Trophoblast cell (in vitro differentiated cells and primary cell): ENCODE measurements around the gene NAXE.

Source experiments
- DNase-seq, 2 donors: peaks; one replicate each; pipeline ENCODE4 v3.0.0-alpha.2; 2016
- H2AFZ ChIP-seq: 2 replicates; pipeline ENCODE4 v1.6.1; 2013; ENCODE audit warnings: low read length, moderate library complexity, mild to moderate bottlenecking; ENCODE audit not compliant: insufficient read depth, poor library complexity
- H2AK5ac ChIP-seq: 2 replicates; pipeline ENCODE4 v1.6.1; 2013; ENCODE audit warnings: mild to moderate bottlenecking, low read length
- H2BK120ac ChIP-seq: 2 replicates; pipeline ENCODE4 v1.6.1; 2013; ENCODE audit warnings: low read length, mild to moderate bottlenecking, moderate library complexity; ENCODE audit not compliant: insufficient read depth, poor library complexity
- H2BK12ac ChIP-seq: 2 replicates; pipeline ENCODE4 v1.6.1; 2013; ENCODE audit warnings: mild to moderate bottlenecking, low read length, moderate library complexity
- H2BK5ac ChIP-seq: 2 replicates; pipeline ENCODE4 v1.6.1; 2013; ENCODE audit warnings: low read length, low read depth, moderate library complexity, mild to moderate bottlenecking; ENCODE audit not compliant: poor library complexity
- H3K14ac ChIP-seq: 2 replicates; pipeline ENCODE4 v1.6.1; 2013; ENCODE audit warnings: mild to moderate bottlenecking, low read length
- H3K18ac ChIP-seq: 2 replicates; pipeline ENCODE4 v1.6.1; 2013; ENCODE audit warnings: mild to moderate bottlenecking, low read length
- H3K23ac ChIP-seq: 2 replicates; pipeline ENCODE4 v1.6.1; 2013; ENCODE audit warnings: low read length
- H3K27ac ChIP-seq: 2 replicates; pipeline ENCODE4 v1.5.1; 2013; ENCODE audit warnings: low read depth, mild to moderate bottlenecking, inconsistent platforms, low read length, moderate library complexity
- H3K27me3 ChIP-seq: 2 replicates; pipeline ENCODE4 v1.6.1; 2013; ENCODE audit warnings: inconsistent platforms, mild to moderate bottlenecking, low read length, moderate library complexity; ENCODE audit not compliant: insufficient read depth
- H3K36me3 ChIP-seq, 2 experiments: 1 replicate in 1 of 2; 2 replicates in 1 of 2; pipeline ENCODE4 v1.6.1; 2013; ENCODE audit warnings: low read length in 2 of 2, mild to moderate bottlenecking in 2 of 2, moderate library complexity in 1 of 2; ENCODE audit not compliant: insufficient read depth in 2 of 2, control insufficient read depth in 1 of 2
- H3K4ac ChIP-seq: 2 replicates; pipeline ENCODE4 v1.6.1; 2013; ENCODE audit warnings: low read depth, mild to moderate bottlenecking, low read length, moderate library complexity
- H3K4me1 ChIP-seq, 2 experiments: 1 replicate in 1 of 2; 2 replicates in 1 of 2; pipeline ENCODE4 v1.6.1; 2013; ENCODE audit warnings: low read length in 2 of 2, mild to moderate bottlenecking in 2 of 2, moderate library complexity in 1 of 2; ENCODE audit not compliant: insufficient read depth in 2 of 2, control insufficient read depth in 1 of 2
- H3K4me2 ChIP-seq: 2 replicates; pipeline ENCODE4 v1.6.1; 2013; ENCODE audit warnings: inconsistent platforms, mild to moderate bottlenecking, low read length, moderate library complexity
- H3K4me3 ChIP-seq: 2 replicates; pipeline ENCODE4 v1.5.1; 2013; ENCODE audit warnings: mild to moderate bottlenecking, low read depth, low read length, inconsistent platforms
- H3K79me1 ChIP-seq: one replicate; pipeline ENCODE4 v1.6.1; 2013; ENCODE audit warnings: low read length
- H3K79me2 ChIP-seq: 2 replicates; pipeline ENCODE4 v1.6.1; 2013; ENCODE audit warnings: low read length, mild to moderate bottlenecking; ENCODE audit not compliant: control insufficient read depth, insufficient read depth, poor library complexity
- H3K9ac ChIP-seq: 2 replicates; pipeline ENCODE4 v1.6.1; 2013; ENCODE audit warnings: mild to moderate bottlenecking, low read length
- H3K9me3 ChIP-seq: 2 replicates; pipeline ENCODE4 v1.6.1; 2013; ENCODE audit warnings: low read depth, mild to moderate bottlenecking, control low read depth, inconsistent platforms, low read length; ENCODE audit not compliant: insufficient read depth
- H4K12ac ChIP-seq: 2 replicates; pipeline ENCODE4 v1.6.1; 2013; ENCODE audit warnings: low read depth, mild to moderate bottlenecking, low read length, moderate library complexity
- H4K8ac ChIP-seq: 2 replicates; pipeline ENCODE4 v1.6.1; 2013; ENCODE audit warnings: low read depth, mild to moderate bottlenecking, low read length, moderate library complexity
- H4K91ac ChIP-seq: one replicate; pipeline ENCODE4 v1.6.1; 2013; ENCODE audit warnings: low read depth, mild to moderate bottlenecking, low read length, moderate library complexity
- WGBS: extraction: QIAGEN DNeasy Blood & Tissue Kit; methylation state at CpG from one replicate; pipeline ENCODE4 v1.1.7; 2013; ENCODE audit warnings: missing lambda C conversion rate; ENCODE audit not compliant: insufficient read length, insufficient coverage; ENCODE audit errors: extremely low coverage; 5-methylcytosine and 5-hydroxymethylcytosine counted together

The NAXE gene

DNA sequence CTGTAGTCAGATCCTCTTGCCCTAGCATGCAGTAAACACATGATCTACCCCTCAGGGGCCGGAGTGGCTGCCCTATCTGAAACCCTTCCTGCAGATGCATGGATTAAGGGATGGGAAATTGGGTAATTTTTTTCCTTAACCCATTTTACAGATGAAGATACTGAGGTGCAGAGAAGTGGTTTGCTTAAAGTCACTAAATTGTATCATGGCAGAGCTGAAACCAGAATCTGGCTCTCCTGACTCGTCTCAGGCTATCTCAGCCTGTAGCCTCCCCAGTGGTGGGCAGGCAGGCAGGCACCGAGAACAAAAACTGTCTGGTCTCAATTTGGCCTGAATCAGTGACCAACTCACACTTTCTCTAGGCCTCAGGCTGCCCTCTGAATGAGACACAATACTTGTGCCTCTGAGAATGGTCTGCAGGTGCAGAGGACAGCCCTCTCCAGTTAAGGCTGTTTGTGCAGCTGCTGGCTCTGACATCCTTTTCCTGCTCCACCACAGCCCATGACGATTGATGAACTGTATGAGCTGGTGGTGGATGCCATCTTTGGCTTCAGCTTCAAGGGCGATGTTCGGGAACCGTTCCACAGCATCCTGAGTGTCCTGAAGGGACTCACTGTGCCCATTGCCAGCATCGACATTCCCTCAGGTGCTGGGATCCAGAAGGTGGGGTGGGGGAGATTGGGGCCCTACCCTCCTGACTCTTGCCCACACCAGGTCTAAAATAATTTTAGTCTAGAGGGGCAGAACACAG is 1.5 kb downstream of the NAXE start:
- H2AFZ ChIP-seq, result no peak overlapping the region

DNA sequence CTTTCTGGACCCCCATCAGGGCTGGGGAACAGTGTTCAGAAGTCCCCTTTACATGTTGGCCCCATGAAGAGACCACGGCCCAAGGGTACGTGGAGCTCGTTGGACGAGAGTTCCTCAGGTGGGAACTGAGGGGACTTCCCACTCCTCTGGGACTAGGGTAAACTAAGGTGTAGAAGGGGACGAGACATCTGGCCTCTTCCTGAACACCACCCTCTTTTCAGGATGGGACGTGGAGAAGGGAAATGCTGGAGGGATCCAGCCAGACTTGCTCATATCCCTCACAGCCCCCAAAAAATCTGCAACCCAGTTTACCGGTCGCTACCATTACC is 2.0 kb downstream of the NAXE start:
- H3K9me3 ChIP-seq, result no peaks in the 10 kb centered on the region
- DNase-seq, result no peak
- no peak overlapping the region for H3K14ac ChIP-seq
- H3K23ac ChIP-seq, result no peak overlapping the region
- H2BK12ac ChIP-seq, result no peak overlapping the region
- H3K9ac ChIP-seq, result no peak overlapping the region
- no peaks in the 10 kb centered on the region for H3K27me3 ChIP-seq
- H2AK5ac ChIP-seq, result no peak overlapping the region
- H3K27ac ChIP-seq, result no peak overlapping the region
- no peak overlapping the region for H3K18ac ChIP-seq
- WGBS, result no CpG with 5 or more reads among the region's 8 CpGs
- H3K79me1 ChIP-seq, result peaks cover 6% of the 10 kb centered on the region
- H3K36me3 ChIP-seq, result peaks cover 37 to 48% of the 10 kb centered on the region in 2 experiments
- H4K91ac ChIP-seq, result no peak overlapping the region
- H4K8ac ChIP-seq, result no peak overlapping the region
- no peak overlapping the region for H2BK5ac ChIP-seq
- peaks cover 6% of the 10 kb centered on the region for H3K79me2 ChIP-seq
- H3K4me3 ChIP-seq, result no peak overlapping the region
- no peak overlapping the region for H2AFZ ChIP-seq
- H3K4ac ChIP-seq, result no peak overlapping the region
- no peak overlapping the region for H4K12ac ChIP-seq
- H2BK120ac ChIP-seq, result no peak overlapping the region
- no peak overlapping the region for H3K4me2 ChIP-seq
- H3K4me1 ChIP-seq, result peaks cover 3 to 8% of the 10 kb centered on the region in 2 experiments

More for the DNA sequence above, 1.5 kb downstream of the NAXE start:
- Histone ChIP-seq H3K9me3 (no peaks in the 10 kb centered on the region), H3K79me1 (peaks cover 6% of the 10 kb centered on the region), H2BK5ac (no peak overlapping the region), H2AK5ac (no peak overlapping the region), H2BK120ac (no peak overlapping the region), H3K18ac (no peak overlapping the region), H4K91ac (no peak overlapping the region), H3K4ac (no peak overlapping the region), H3K27me3 (no peaks in the 10 kb centered on the region), H3K36me3 (peaks cover 34 to 45% of the 10 kb centered on the region in 2 experiments), H4K12ac (no peak overlapping the region), H3K4me1 (peaks cover 3 to 8% of the 10 kb centered on the region in 2 experiments), H3K27ac (no peak overlapping the region), H3K23ac (no peak overlapping the region), H3K79me2 (peaks cover 6% of the 10 kb centered on the region), H2BK12ac (no peak overlapping the region), H3K4me3 (no peak overlapping the region), H4K8ac (no peak overlapping the region), H3K14ac (no peak overlapping the region), H3K9ac (no peak overlapping the region), H3K4me2 (no peak overlapping the region)
- no CpG with 5 or more reads among the region's 8 CpGs for WGBS
- no peak for DNase-seq

GRCh38 chr1:156594190-156594589 is 2.6 kb downstream of the NAXE start:
- Histone ChIP-seq H3K4me1 (peaks cover 3 to 8% of the 10 kb centered on the region in 2 experiments), H4K12ac (no peak overlapping the region), H2BK5ac (no peak overlapping the region), H3K18ac (no peak overlapping the region), H2BK12ac (no peak overlapping the region), H3K9me3 (no peaks in the 10 kb centered on the region), H3K14ac (no peak overlapping the region), H3K79me1 (peaks cover 6% of the 10 kb centered on the region), H3K27me3 (no peaks in the 10 kb centered on the region), H3K79me2 (peaks cover 6% of the 10 kb centered on the region), H2AK5ac (no peak overlapping the region), H3K4me2 (no peak overlapping the region), H3K4me3 (no peak overlapping the region), H3K27ac (no peak overlapping the region), H2BK120ac (no peak overlapping the region), H4K91ac (no peak overlapping the region), H3K4ac (no peak overlapping the region), H4K8ac (no peak overlapping the region), H3K36me3 (peaks cover 39 to 48% of the 10 kb centered on the region in 2 experiments), H3K23ac (no peak overlapping the region), H2AFZ (no peak overlapping the region), H3K9ac (no peak overlapping the region)
- no CpG with 5 or more reads among the region's 3 CpGs for WGBS
- no peak for DNase-seq

- Histone ChIP-seq H2BK12ac (no peak overlapping the region), H2BK5ac (no peak overlapping the region), H4K12ac (no peak overlapping the region), H4K8ac (no peak overlapping the region), H3K14ac (no peak overlapping the region), H3K23ac (no peak overlapping the region), H3K18ac (no peak overlapping the region), H2BK120ac (no peak overlapping the region), H3K79me2 (peaks cover 6% of the 10 kb centered on the region), H3K27ac (no peak overlapping the region), H3K9ac (no peak overlapping the region), H3K4me1 (peaks cover 3 to 8% of the 10 kb centered on the region in 2 experiments), H3K79me1 (peaks cover 6% of the 10 kb centered on the region), H3K4me2 (no peak overlapping the region), H4K91ac (no peak overlapping the region), H2AFZ (no peak overlapping the region), H3K9me3 (no peaks in the 10 kb centered on the region), H3K36me3 (peaks cover 39 to 48% of the 10 kb centered on the region in 2 experiments), H3K4me3 (no peak overlapping the region), H3K27me3 (no peaks in the 10 kb centered on the region), H3K4ac (no peak overlapping the region), H2AK5ac (no peak overlapping the region)
- WGBS, result no CpG with 5 or more reads among the region's 2 CpGs
- no peak for DNase-seq
These were observed 3.4 kb downstream of the NAXE start for GRCh38 chr1:156595016-156595415.
